ENCODE results near the gene PTP4A1.
A peak's percentile ranks its signal among the peaks of the same experiment; 100 is the strongest.

Gene PTP4A1

GRCh38 chr6:63573076-63573898 lies 1.0 kb downstream of the PTP4A1 start:
- Histone ChIP-seq H3K9ac (ENCODE audit: low read depth, low read length) (peak overlapping the region; percentile 97), H3K4me1 (ENCODE audit: control insufficient read depth, insufficient read depth, low read length) (peaks cover 23% of the 10 kb centered on the region), H3K9me3 (ENCODE audit: control insufficient read depth, insufficient read depth, low read length) (no peaks in the 10 kb centered on the region), H3K27ac (ENCODE audit: low read depth, low read length) (peak overlapping the region; percentile 93), H3K36me3 (ENCODE audit: control insufficient read depth, insufficient read depth, low read length) (peaks cover 26% of the 10 kb centered on the region), H3K27me3 (ENCODE audit: control insufficient read depth, insufficient read depth, low read length) (no peaks in the 10 kb centered on the region; the same call in 1 of the 2 replicates), H3K4me3 (ENCODE audit: low read depth, low read length) (peak overlapping the region; percentile 88)

DNA sequence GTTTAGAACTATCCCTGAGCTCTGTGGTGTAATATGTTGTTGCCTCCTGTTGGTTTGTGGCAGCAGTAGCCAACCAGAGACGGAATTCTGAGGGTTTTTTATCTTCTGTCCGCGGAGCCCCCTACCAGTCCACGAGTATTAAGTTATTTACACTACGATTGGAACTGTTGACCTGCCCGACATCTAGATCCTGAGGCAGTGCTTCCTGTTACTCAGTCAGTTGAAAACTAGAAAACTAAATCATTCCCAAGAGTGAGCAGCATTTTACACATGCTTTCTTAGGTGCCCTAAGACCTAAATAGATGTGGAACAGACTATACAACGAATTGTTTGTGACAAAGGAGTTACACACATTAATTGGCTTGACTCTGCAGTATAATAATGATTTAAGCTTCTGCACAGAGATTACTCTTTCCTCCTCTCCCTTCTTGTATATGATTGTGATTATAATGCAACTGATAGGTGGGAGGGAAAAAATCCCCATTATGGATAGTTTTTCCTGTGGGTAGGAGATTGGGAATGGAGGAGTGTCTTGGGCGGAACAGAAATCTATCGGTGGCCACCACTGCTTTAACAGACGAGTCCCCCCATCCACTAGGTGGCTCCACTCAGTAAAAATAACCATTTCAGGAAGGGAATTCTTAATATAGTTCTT lies 1.7 kb downstream of the PTP4A1 start:
- H3K27me3 ChIP-seq (ENCODE audit: control insufficient read depth, insufficient read depth, low read length), result no peaks in the 10 kb centered on the region; the same call in 1 of the 2 replicates
- peak overlapping the region; percentile 93 for H3K27ac ChIP-seq (ENCODE audit: low read depth, low read length)
- H3K4me3 ChIP-seq (ENCODE audit: low read depth, low read length), result peak overlapping the region; percentile 88
- H3K9me3 ChIP-seq (ENCODE audit: control insufficient read depth, insufficient read depth, low read length), result no peaks in the 10 kb centered on the region
- peaks cover 33% of the 10 kb centered on the region for H3K36me3 ChIP-seq (ENCODE audit: control insufficient read depth, insufficient read depth, low read length)
- peak overlapping the region; percentile 97 for H3K9ac ChIP-seq (ENCODE audit: low read depth, low read length)
- H3K4me1 ChIP-seq (ENCODE audit: control insufficient read depth, insufficient read depth, low read length), result peaks cover 23% of the 10 kb centered on the region

- H3K9me3 ChIP-seq (ENCODE audit: control insufficient read depth, insufficient read depth, low read length), result no peaks in the 10 kb centered on the region
- H3K4me3 ChIP-seq (ENCODE audit: low read depth, low read length), result peak overlapping the region; percentile 88
- peak overlapping the region; percentile 93 for H3K27ac ChIP-seq (ENCODE audit: low read depth, low read length)
- peaks cover 23% of the 10 kb centered on the region for H3K4me1 ChIP-seq (ENCODE audit: control insufficient read depth, insufficient read depth, low read length)
- H3K36me3 ChIP-seq (ENCODE audit: control insufficient read depth, insufficient read depth, low read length), result peaks cover 38% of the 10 kb centered on the region
- no peaks in the 10 kb centered on the region; the same call in 1 of the 2 replicates for H3K27me3 ChIP-seq (ENCODE audit: control insufficient read depth, insufficient read depth, low read length)
- no peak overlapping the region; the same call in 1 of the 2 replicates for H3K9ac ChIP-seq (ENCODE audit: low read depth, low read length)
These were observed 2.2 kb downstream of the PTP4A1 start for GRCh38 chr6:63574554-63574900.

GRCh38 chr6:63576147-63576772 lies 4.0 kb downstream of the PTP4A1 start:
- Histone ChIP-seq H3K9ac (ENCODE audit: low read depth, low read length) (no peak overlapping the region), H3K4me3 (ENCODE audit: low read depth, low read length) (no peak overlapping the region), H3K36me3 (ENCODE audit: control insufficient read depth, insufficient read depth, low read length) (peaks cover 55% of the 10 kb centered on the region), H3K4me1 (ENCODE audit: control insufficient read depth, insufficient read depth, low read length) (peaks cover 18% of the 10 kb centered on the region), H3K27ac (ENCODE audit: low read depth, low read length) (no peak overlapping the region), H3K27me3 (ENCODE audit: control insufficient read depth, insufficient read depth, low read length) (no peaks in the 10 kb centered on the region), H3K9me3 (ENCODE audit: control insufficient read depth, insufficient read depth, low read length) (no peaks in the 10 kb centered on the region)

DNA sequence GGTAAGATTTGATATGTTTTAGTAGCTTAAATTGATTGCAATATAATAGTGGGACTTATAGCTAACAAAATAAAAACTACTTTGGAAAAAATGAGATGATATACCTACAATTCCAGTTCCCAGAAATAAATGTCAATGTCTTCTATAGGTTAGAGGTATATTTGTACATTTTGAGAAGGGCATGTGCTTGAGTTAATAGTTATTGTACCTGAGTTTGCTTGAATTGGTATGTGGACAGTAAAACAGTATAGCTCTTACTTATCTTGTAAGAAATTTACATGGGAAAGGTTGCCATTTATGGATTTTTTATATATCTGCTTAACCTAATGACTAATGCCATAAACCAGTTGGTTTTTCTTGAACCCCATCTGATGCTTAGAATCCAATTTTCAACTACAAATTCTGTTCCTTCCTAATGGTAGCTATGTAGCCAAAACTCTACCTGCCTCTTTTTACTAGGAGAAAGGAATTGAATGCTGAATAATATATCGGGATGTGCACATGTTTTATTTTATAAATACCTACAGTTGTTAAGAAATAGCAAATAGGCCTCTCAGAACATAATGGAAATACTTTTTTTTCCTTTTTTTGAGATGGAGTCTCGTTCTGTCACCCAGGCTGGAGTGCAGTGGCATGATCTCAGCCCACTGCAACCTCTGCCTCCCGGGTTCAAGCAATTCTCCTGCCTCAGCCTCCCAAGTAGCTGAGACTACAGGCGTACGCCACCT lies 4.9 kb downstream of the PTP4A1 start:
- H3K27ac ChIP-seq (ENCODE audit: low read depth, low read length), result no peak overlapping the region
- peaks cover 64% of the 10 kb centered on the region for H3K36me3 ChIP-seq (ENCODE audit: control insufficient read depth, insufficient read depth, low read length)
- H3K4me3 ChIP-seq (ENCODE audit: low read depth, low read length), result no peak overlapping the region
- H3K27me3 ChIP-seq (ENCODE audit: control insufficient read depth, insufficient read depth, low read length), result no peaks in the 10 kb centered on the region
- H3K9me3 ChIP-seq (ENCODE audit: control insufficient read depth, insufficient read depth, low read length), result no peaks in the 10 kb centered on the region
- H3K9ac ChIP-seq (ENCODE audit: low read depth, low read length), result no peak overlapping the region
- peaks cover 14% of the 10 kb centered on the region; the same call in 1 of the 2 replicates for H3K4me1 ChIP-seq (ENCODE audit: control insufficient read depth, insufficient read depth, low read length)

GRCh38 chr6:63578757-63579156 lies 6.5 kb downstream of the PTP4A1 start:
- no peaks in the 10 kb centered on the region for H3K9me3 ChIP-seq (ENCODE audit: control insufficient read depth, insufficient read depth, low read length)
- H3K9ac ChIP-seq (ENCODE audit: low read depth, low read length), result no peak overlapping the region
- H3K27me3 ChIP-seq (ENCODE audit: control insufficient read depth, insufficient read depth, low read length), result no peaks in the 10 kb centered on the region
- H3K4me3 ChIP-seq (ENCODE audit: low read depth, low read length), result no peak overlapping the region
- peaks cover 14% of the 10 kb centered on the region; the same call in 1 of the 2 replicates for H3K4me1 ChIP-seq (ENCODE audit: control insufficient read depth, insufficient read depth, low read length)
- H3K27ac ChIP-seq (ENCODE audit: low read depth, low read length), result no peak overlapping the region
- H3K36me3 ChIP-seq (ENCODE audit: control insufficient read depth, insufficient read depth, low read length), result peaks cover 74% of the 10 kb centered on the region

GRCh38 chr6:63579937-63580703 lies 7.8 kb downstream of the PTP4A1 start:
- no peak overlapping the region for H3K4me3 ChIP-seq (ENCODE audit: low read depth, low read length)
- H3K9me3 ChIP-seq (ENCODE audit: control insufficient read depth, insufficient read depth, low read length), result no peaks in the 10 kb centered on the region
- H3K9ac ChIP-seq (ENCODE audit: low read depth, low read length), result no peak overlapping the region
- peaks cover 7% of the 10 kb centered on the region; the same call in 1 of the 2 replicates for H3K4me1 ChIP-seq (ENCODE audit: control insufficient read depth, insufficient read depth, low read length)
- H3K27ac ChIP-seq (ENCODE audit: low read depth, low read length), result no peak overlapping the region
- H3K27me3 ChIP-seq (ENCODE audit: control insufficient read depth, insufficient read depth, low read length), result no peaks in the 10 kb centered on the region
- H3K36me3 ChIP-seq (ENCODE audit: control insufficient read depth, insufficient read depth, low read length), result peaks cover 72% of the 10 kb centered on the region

DNA sequence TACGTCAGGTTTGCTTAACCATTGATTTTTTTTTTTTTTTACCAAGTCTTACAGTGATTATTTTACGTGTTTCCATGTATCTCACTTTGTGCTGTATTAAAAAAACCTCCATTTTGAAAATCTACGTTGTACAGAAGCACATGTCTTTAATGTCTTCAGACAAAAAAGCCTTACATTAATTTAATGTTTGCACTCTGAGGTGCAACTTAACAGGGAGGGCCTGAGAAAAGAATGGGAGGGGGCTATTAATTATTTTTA lies 8.4 kb downstream of the PTP4A1 start:
- peaks cover 70% of the 10 kb centered on the region for H3K36me3 ChIP-seq (ENCODE audit: control insufficient read depth, insufficient read depth, low read length)
- H3K9me3 ChIP-seq (ENCODE audit: control insufficient read depth, insufficient read depth, low read length), result no peaks in the 10 kb centered on the region
- no peak overlapping the region for H3K4me3 ChIP-seq (ENCODE audit: low read depth, low read length)
- no peaks in the 10 kb centered on the region for H3K27me3 ChIP-seq (ENCODE audit: control insufficient read depth, insufficient read depth, low read length)
- no peak overlapping the region for H3K27ac ChIP-seq (ENCODE audit: low read depth, low read length)
- H3K4me1 ChIP-seq (ENCODE audit: control insufficient read depth, insufficient read depth, low read length), result peaks cover 2% of the 10 kb centered on the region; the same call in 1 of the 2 replicates
- no peak overlapping the region for H3K9ac ChIP-seq (ENCODE audit: low read depth, low read length)

GRCh38 chr6:63581355-63582013 lies 9.2 kb downstream of the PTP4A1 start:
- Histone ChIP-seq H3K4me1 (ENCODE audit: control insufficient read depth, insufficient read depth, low read length) (no peaks in the 10 kb centered on the region), H3K27me3 (ENCODE audit: control insufficient read depth, insufficient read depth, low read length) (no peaks in the 10 kb centered on the region), H3K36me3 (ENCODE audit: control insufficient read depth, insufficient read depth, low read length) (peaks cover 66% of the 10 kb centered on the region), H3K27ac (ENCODE audit: low read depth, low read length) (no peak overlapping the region), H3K4me3 (ENCODE audit: low read depth, low read length) (no peak overlapping the region), H3K9me3 (ENCODE audit: control insufficient read depth, insufficient read depth, low read length) (no peaks in the 10 kb centered on the region), H3K9ac (ENCODE audit: low read depth, low read length) (no peak overlapping the region)
